ENCODE data around the gene TMEM175. TPM values are rescaled to one million over a fixed set of nuclear protein-coding genes. Genes with fewer than 3 reads are reported as not detected.

The TMEM175 gene
- total and polyA plus RNA-seq, 9 of the 15 experiments (the other 6 are each of a cell fraction or from before 2014, with no cell fraction given): 0.13 to 30.9 (median 9.4) TPM

DNA sequence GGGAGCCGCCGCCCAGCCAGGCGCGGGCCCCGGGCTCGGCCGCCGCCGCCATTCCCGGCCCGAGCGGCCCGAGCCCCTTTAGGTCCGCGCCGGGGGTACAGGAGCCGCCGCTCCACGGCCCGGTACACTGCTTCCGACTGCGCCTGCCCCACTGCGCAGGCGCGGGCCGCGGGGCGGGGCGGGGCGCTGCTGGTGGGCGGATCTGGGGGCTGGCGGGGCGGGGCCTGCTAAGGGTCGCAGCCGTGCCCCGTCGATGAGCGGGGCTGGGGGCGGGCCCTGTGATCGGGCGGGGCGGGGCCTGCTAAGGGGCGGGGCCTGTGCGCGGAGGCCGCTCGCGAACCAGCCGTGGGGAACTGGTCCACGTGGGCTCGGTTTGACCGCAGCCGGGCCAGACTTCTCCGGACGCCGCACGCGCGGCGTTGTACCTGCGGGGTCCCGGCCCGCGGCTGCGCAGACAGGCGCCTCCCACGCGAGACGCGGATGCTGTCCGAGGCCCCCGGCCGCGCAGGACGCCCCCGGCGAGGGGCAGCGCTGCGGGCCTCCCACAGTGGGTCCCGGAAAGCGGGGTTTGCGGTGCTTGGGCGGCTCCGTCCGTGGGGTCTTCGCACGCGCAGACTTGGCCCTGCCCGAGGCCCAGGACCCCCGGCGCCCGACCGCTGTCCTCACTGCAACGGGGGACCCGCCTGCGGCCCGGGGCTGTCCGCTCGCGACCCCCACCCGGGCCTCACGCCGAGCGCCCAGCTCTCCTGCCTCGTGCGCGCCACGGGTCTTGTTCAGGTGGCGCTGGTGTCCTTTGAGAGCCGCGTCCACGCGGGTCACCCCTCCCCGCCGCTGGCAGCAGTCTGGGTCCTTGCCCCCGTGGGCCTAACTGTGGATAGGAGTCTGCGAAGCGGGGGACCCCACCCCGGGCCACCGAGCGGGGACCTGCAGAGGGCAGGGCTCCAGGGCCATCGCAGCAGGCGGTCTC is 41.5 kb downstream of the TMEM175 start, which contains the start of gene DGKQ (continued):
- TF ChIP-seq, protein P1, sequence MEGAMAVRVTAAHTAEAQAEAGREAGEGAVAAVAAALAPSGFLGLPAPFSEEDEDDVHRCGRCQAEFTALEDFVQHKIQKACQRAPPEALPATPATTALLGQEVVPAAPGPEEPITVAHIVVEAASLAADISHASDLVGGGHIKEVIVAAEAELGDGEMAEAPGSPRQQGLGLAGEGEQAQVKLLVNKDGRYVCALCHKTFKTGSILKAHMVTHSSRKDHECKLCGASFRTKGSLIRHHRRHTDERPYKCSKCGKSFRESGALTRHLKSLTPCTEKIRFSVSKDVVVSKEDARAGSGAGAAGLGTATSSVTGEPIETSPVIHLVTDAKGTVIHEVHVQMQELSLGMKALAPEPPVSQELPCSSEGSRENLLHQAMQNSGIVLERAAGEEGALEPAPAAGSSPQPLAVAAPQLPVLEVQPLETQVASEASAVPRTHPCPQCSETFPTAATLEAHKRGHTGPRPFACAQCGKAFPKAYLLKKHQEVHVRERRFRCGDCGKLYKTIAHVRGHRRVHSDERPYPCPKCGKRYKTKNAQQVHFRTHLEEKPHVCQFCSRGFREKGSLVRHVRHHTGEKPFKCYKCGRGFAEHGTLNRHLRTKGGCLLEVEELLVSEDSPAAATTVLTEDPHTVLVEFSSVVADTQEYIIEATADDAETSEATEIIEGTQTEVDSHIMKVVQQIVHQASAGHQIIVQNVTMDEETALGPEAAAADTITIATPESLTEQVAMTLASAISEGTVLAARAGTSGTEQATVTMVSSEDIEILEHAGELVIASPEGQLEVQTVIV (CRISPR knock-in tag; IDR thresholded peaks at IDR 0.05; ENCODE audit: borderline replicate concordance): no peak
- TF ChIP-seq TAF15 (IDR thresholded peaks at IDR 0.05; ENCODE audit: low read depth, low read length) (no peak), POLR2A (conservative IDR thresholded peaks at IDR 0.05) (peak; percentile 33; the same call in 1 of the 2 replicates), RNF2 (IDR thresholded peaks at IDR 0.05) (no peak), ZNF217 (CRISPR knock-in tag; IDR thresholded peaks at IDR 0.05) (no peak), TAF7 (tag; IDR thresholded peaks at IDR 0.05) (no peak), DPF2 (IDR thresholded peaks at IDR 0.05) (no peak), TSC22D4 (tag; IDR thresholded peaks at IDR 0.05) (no peak)
- TF ChIP-seq, protein P2, sequence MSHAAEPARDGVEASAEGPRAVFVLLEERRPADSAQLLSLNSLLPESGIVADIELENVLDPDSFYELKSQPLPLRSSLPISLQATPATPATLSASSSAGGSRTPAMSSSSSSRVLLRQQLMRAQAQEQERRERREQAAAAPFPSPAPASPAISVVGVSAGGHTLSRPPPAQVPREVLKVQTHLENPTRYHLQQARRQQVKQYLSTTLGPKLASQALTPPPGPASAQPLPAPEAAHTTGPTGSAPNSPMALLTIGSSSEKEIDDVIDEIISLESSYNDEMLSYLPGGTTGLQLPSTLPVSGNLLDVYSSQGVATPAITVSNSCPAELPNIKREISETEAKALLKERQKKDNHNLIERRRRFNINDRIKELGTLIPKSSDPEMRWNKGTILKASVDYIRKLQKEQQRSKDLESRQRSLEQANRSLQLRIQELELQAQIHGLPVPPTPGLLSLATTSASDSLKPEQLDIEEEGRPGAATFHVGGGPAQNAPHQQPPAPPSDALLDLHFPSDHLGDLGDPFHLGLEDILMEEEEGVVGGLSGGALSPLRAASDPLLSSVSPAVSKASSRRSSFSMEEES (CRISPR knock-in tag; IDR thresholded peaks at IDR 0.05): no peak
- TF ChIP-seq, protein P3, sequence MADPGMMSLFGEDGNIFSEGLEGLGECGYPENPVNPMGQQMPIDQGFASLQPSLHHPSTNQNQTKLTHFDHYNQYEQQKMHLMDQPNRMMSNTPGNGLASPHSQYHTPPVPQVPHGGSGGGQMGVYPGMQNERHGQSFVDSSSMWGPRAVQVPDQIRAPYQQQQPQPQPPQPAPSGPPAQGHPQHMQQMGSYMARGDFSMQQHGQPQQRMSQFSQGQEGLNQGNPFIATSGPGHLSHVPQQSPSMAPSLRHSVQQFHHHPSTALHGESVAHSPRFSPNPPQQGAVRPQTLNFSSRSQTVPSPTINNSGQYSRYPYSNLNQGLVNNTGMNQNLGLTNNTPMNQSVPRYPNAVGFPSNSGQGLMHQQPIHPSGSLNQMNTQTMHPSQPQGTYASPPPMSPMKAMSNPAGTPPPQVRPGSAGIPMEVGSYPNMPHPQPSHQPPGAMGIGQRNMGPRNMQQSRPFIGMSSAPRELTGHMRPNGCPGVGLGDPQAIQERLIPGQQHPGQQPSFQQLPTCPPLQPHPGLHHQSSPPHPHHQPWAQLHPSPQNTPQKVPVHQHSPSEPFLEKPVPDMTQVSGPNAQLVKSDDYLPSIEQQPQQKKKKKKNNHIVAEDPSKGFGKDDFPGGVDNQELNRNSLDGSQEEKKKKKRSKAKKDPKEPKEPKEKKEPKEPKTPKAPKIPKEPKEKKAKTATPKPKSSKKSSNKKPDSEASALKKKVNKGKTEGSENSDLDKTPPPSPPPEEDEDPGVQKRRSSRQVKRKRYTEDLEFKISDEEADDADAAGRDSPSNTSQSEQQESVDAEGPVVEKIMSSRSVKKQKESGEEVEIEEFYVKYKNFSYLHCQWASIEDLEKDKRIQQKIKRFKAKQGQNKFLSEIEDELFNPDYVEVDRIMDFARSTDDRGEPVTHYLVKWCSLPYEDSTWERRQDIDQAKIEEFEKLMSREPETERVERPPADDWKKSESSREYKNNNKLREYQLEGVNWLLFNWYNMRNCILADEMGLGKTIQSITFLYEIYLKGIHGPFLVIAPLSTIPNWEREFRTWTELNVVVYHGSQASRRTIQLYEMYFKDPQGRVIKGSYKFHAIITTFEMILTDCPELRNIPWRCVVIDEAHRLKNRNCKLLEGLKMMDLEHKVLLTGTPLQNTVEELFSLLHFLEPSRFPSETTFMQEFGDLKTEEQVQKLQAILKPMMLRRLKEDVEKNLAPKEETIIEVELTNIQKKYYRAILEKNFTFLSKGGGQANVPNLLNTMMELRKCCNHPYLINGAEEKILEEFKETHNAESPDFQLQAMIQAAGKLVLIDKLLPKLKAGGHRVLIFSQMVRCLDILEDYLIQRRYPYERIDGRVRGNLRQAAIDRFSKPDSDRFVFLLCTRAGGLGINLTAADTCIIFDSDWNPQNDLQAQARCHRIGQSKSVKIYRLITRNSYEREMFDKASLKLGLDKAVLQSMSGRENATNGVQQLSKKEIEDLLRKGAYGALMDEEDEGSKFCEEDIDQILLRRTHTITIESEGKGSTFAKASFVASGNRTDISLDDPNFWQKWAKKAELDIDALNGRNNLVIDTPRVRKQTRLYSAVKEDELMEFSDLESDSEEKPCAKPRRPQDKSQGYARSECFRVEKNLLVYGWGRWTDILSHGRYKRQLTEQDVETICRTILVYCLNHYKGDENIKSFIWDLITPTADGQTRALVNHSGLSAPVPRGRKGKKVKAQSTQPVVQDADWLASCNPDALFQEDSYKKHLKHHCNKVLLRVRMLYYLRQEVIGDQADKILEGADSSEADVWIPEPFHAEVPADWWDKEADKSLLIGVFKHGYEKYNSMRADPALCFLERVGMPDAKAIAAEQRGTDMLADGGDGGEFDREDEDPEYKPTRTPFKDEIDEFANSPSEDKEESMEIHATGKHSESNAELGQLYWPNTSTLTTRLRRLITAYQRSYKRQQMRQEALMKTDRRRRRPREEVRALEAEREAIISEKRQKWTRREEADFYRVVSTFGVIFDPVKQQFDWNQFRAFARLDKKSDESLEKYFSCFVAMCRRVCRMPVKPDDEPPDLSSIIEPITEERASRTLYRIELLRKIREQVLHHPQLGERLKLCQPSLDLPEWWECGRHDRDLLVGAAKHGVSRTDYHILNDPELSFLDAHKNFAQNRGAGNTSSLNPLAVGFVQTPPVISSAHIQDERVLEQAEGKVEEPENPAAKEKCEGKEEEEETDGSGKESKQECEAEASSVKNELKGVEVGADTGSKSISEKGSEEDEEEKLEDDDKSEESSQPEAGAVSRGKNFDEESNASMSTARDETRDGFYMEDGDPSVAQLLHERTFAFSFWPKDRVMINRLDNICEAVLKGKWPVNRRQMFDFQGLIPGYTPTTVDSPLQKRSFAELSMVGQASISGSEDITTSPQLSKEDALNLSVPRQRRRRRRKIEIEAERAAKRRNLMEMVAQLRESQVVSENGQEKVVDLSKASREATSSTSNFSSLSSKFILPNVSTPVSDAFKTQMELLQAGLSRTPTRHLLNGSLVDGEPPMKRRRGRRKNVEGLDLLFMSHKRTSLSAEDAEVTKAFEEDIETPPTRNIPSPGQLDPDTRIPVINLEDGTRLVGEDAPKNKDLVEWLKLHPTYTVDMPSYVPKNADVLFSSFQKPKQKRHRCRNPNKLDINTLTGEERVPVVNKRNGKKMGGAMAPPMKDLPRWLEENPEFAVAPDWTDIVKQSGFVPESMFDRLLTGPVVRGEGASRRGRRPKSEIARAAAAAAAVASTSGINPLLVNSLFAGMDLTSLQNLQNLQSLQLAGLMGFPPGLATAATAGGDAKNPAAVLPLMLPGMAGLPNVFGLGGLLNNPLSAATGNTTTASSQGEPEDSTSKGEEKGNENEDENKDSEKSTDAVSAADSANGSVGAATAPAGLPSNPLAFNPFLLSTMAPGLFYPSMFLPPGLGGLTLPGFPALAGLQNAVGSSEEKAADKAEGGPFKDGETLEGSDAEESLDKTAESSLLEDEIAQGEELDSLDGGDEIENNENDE (IDR thresholded peaks at IDR 0.05; ENCODE audit: low read depth, low read length): no peak
- TF ChIP-seq, protein P4, sequence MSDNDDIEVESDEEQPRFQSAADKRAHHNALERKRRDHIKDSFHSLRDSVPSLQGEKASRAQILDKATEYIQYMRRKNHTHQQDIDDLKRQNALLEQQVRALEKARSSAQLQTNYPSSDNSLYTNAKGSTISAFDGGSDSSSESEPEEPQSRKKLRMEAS (CRISPR knock-in tag; IDR thresholded peaks at IDR 0.05): peak; percentile 79

Data from K562 (cell line).